HepG2 (cell line): ENCODE data around the gene SLC25A25. TPM values are rescaled to one million over a fixed set of nuclear protein-coding genes. Genes with fewer than 3 reads are reported as not detected.

Source experiments
- DMAP1 ChIP-seq: IDR thresholded peaks from 2 replicates; pipeline ENCODE4 v1.6.1; 2016
- ETV6 ChIP-seq: sonication (generic); formaldehyde crosslinking; conservative IDR thresholded peaks from 2 replicates; pipeline ENCODE4 v1.4.0; 2020; ENCODE audit warnings: missing genetic modification reagents
- GABPA ChIP-seq, 2 experiments: IDR thresholded peaks; 2 replicates each; pipeline ENCODE4 v1.6.1; 2011 to 2016; ENCODE audit warnings: low read depth in 2 of 2, low read length in 1 of 2, missing biosample characterization in 1 of 2, missing genetic modification characterization in 1 of 2
- JUND ChIP-seq: sonication (generic); formaldehyde crosslinking; IDR thresholded peaks from 2 replicates; pipeline ENCODE4 v1.8.0; 2022; ENCODE audit warnings: mild to moderate bottlenecking, missing genetic modification reagents
- MAFG ChIP-seq: sonication (generic); formaldehyde crosslinking; IDR thresholded peaks from 2 replicates; pipeline ENCODE4 v1.5.1; 2020; ENCODE audit warnings: mild to moderate bottlenecking, missing genetic modification reagents
- MAZ ChIP-seq, 2 experiments: sonication (generic) in 1 of 2; formaldehyde crosslinking in 1 of 2; IDR thresholded peaks; 2 replicates each; pipeline versions ENCODE4 v1.5.0 to v1.6.1; 2012 to 2020; ENCODE audit warnings: low read depth in 2 of 2, mild to moderate bottlenecking in 2 of 2, borderline replicate concordance in 1 of 2, improper control_type of control experiment in 1 of 2, low read length in 1 of 2, missing genetic modification reagents in 1 of 2, moderate library complexity in 1 of 2
- SOX13 ChIP-seq, 3 experiments: fragments of 450-650 bp in 1 of 3; sonication (generic) in 1 of 3; formaldehyde crosslinking in 1 of 3; IDR thresholded peaks in 2 of 3; conservative IDR thresholded peaks in 1 of 3; 2 replicates each; pipeline versions ENCODE4 v1.5.0 to v1.6.1; 2016 to 2020; ENCODE audit warnings: antibody characterized with exemption in 1 of 3, mild to moderate bottlenecking in 1 of 3, missing compliant biosample characterization in 1 of 3, missing genetic modification reagents in 1 of 3, moderate library complexity in 1 of 3
- SRY ChIP-seq: sonication (generic); formaldehyde crosslinking; IDR thresholded peaks from 2 replicates; pipeline ENCODE4 v1.8.0; 2022; ENCODE audit warnings: mild to moderate bottlenecking, missing genetic modification reagents
- TBX2 ChIP-seq: sonication (generic); formaldehyde crosslinking; IDR thresholded peaks from 2 replicates; pipeline ENCODE4 v1.5.0; 2020; ENCODE audit warnings: missing genetic modification reagents, mild to moderate bottlenecking, borderline replicate concordance
- ZMYM3 ChIP-seq: sonication (generic); formaldehyde crosslinking; IDR thresholded peaks from 2 replicates; pipeline ENCODE4 v1.5.1; 2020; ENCODE audit warnings: mild to moderate bottlenecking, missing genetic modification reagents
- ZNF383 ChIP-seq: sonication (generic); formaldehyde crosslinking; IDR thresholded peaks from 2 replicates; pipeline ENCODE4 v1.4.0; 2020; ENCODE audit warnings: missing genetic modification reagents, mild to moderate bottlenecking, borderline replicate concordance
- ZNF556 ChIP-seq: sonication (generic); formaldehyde crosslinking; IDR thresholded peaks from 2 replicates; pipeline ENCODE4 v1.4.0; 2020; ENCODE audit warnings: mild to moderate bottlenecking, missing genetic modification reagents, borderline replicate concordance
- ZNF720 ChIP-seq: sonication (generic); formaldehyde crosslinking; IDR thresholded peaks from 2 replicates; pipeline ENCODE4 v1.4.0; 2020; ENCODE audit warnings: missing genetic modification reagents
- ZNF777 ChIP-seq: sonication (generic); formaldehyde crosslinking; IDR thresholded peaks from 2 replicates; pipeline ENCODE4 v1.4.0; 2020; ENCODE audit warnings: missing genetic modification reagents
- ZNF83 ChIP-seq: sonication (generic); formaldehyde crosslinking; IDR thresholded peaks from 2 replicates; pipeline ENCODE4 v1.4.0; 2020; ENCODE audit warnings: missing genetic modification reagents, mild to moderate bottlenecking, borderline replicate concordance
- polyA plus RNA-seq, 8 experiments: library from polyadenylated mRNA; depleted of rRNA in 3 of 8; stranded (reverse) in 7 of 8; unstranded in 1 of 8; fragments of >200 nt; fragmentation: Illumina TruSeq in 4 of 8; extraction: Trizol in 4 of 8; gene quantifications; 2 replicates each; pipeline versions ENCODE4 v1.2.1 to v1.2.3, GENCODE V29; 2011 to 2016; ENCODE audit warnings: low read depth in 4 of 8, missing spikeins in 1 of 8, mixed read lengths in 1 of 8; ENCODE audit not compliant: insufficient read depth in 1 of 8
- total RNA-seq, 5 experiments: library from RNA; depleted of rRNA; stranded (reverse); fragments of >200 nt; fragmentation: Illumina TruSeq; extraction: Trizol; gene quantifications; 2 replicates each; pipeline ENCODE4 v1.2.3, GENCODE V29; 2016; ENCODE audit warnings: low read depth in 1 of 5
- TF ChIP-seq, protein P1 (sequence below): sonication (generic); formaldehyde crosslinking; IDR thresholded peaks from 2 replicates; pipeline ENCODE4 v1.4.0; 2020; ENCODE audit warnings: mild to moderate bottlenecking, missing genetic modification reagents
- TF ChIP-seq, protein P2 (sequence below): sonication (generic); formaldehyde crosslinking; IDR thresholded peaks from 2 replicates; pipeline ENCODE4 v1.9.0; 2022; ENCODE audit warnings: missing genetic modification reagents, mild to moderate bottlenecking, borderline replicate concordance
- TF ChIP-seq, protein P3 (sequence below): sonication (generic); formaldehyde crosslinking; IDR thresholded peaks from 2 replicates; pipeline ENCODE4 v1.8.1; 2023; ENCODE audit warnings: mild to moderate bottlenecking, missing genetic modification reagents

SLC25A25 gene
- total and polyA plus RNA-seq, 2 of the 13 experiments (the other 11 are each of a cell fraction or from before 2014, with no cell fraction given), result 10.5 to 24.8 TPM

DNA sequence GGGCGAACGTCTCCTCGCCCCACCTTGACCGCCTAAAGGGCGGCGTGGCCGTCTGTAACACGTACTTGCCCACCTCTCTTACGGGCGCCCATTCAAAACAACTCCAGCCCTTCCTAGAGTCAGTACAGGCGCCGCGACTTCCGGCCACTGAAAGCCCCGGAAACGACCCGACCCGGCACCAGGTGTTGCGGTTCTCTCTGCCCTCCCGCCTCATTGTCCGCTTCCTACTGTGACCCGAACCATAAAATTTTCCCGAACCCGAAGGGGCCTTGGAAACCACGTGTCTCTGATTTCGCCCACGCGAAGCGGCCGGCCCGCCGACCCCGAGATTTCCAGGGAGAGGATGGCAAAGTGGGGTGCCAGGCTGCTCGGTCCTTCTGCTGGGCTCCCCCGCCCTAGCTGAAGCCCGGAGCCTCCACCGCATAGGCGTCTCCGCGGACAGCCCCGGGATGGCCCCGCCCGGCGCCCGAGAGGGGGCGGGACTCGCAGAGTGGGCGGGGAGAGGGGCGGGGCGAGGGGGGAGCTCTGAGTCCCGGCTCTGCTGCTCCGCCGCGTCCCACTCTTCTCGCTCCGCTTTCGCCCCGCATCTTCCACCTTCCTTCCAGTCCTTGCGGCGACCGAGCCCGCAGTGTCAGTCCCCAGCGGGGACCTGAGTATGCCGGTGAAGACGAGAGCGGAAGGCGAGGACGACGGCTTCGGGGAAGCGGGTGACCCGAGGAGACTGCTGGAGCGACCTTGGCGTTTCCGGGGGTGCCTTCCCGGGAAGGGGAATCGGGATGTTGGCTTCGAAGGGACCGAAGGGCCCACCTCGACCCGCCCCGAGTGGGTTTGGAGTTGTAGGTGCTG, 60.2 kb downstream of the SLC25A25 start (continued):
- TF ChIP-seq SOX13 (IDR thresholded peaks at IDR 0.05) (no peak), SOX13 (CRISPR knock-in tag; conservative IDR thresholded peaks at IDR 0.05 in 1 of 2, IDR thresholded peaks at IDR 0.05 in 1 of 2) (0 out of 4 replicates have a peak, but pooled peaks of 1 of the 2 experiments have one; percentile 8), MAFG (CRISPR knock-in tag) (no peak), ZNF556 (no peak; the same call in 1 of the 2 replicates), ZMYM3 (peak; percentile 21; the same call in 1 of the 2 replicates), ZNF720 (CRISPR knock-in tag) (no peak), ZNF383 (CRISPR knock-in tag) (no peak), SRY (CRISPR knock-in tag) (peak; percentile 27; the same call in 1 of the 2 replicates), ZNF777 (0 out of 2 replicates have a peak, but pooled peaks have one; percentile 14), TBX2 (CRISPR knock-in tag) (peak; percentile 44; the same call in 1 of the 2 replicates), DMAP1 (CRISPR knock-in tag) (peak; percentile 75; the same call in 1 of the 2 replicates), ZNF83 (no peak), MAZ (IDR thresholded peaks at IDR 0.05; ENCODE audit: borderline replicate concordance, low read depth, low read length) (no peak), MAZ (CRISPR knock-in tag; IDR thresholded peaks at IDR 0.05; ENCODE audit: low read depth) (peak; percentile 46), GABPA (IDR thresholded peaks at IDR 0.05; ENCODE audit: low read depth, low read length) (peak; percentile 57), GABPA (CRISPR knock-in tag; IDR thresholded peaks at IDR 0.05; ENCODE audit: low read depth) (peak; percentile 83), ETV6 (CRISPR knock-in tag) (no peak), JUND (CRISPR knock-in tag) (no peak)
- TF ChIP-seq, protein P1, sequence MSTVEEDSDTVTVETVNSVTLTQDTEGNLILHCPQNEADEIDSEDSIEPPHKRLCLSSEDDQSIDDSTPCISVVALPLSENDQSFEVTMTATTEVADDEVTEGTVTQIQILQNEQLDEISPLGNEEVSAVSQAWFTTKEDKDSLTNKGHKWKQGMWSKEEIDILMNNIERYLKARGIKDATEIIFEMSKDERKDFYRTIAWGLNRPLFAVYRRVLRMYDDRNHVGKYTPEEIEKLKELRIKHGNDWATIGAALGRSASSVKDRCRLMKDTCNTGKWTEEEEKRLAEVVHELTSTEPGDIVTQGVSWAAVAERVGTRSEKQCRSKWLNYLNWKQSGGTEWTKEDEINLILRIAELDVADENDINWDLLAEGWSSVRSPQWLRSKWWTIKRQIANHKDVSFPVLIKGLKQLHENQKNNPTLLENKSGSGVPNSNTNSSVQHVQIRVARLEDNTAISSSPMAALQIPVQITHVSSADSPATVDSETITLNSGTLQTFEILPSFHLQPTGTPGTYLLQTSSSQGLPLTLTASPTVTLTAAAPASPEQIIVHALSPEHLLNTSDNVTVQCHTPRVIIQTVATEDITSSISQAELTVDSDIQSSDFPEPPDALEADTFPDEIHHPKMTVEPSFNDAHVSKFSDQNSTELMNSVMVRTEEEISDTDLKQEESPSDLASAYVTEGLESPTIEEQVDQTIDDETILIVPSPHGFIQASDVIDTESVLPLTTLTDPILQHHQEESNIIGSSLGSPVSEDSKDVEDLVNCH (CRISPR knock-in tag), result no peak
- TF ChIP-seq, protein P2, sequence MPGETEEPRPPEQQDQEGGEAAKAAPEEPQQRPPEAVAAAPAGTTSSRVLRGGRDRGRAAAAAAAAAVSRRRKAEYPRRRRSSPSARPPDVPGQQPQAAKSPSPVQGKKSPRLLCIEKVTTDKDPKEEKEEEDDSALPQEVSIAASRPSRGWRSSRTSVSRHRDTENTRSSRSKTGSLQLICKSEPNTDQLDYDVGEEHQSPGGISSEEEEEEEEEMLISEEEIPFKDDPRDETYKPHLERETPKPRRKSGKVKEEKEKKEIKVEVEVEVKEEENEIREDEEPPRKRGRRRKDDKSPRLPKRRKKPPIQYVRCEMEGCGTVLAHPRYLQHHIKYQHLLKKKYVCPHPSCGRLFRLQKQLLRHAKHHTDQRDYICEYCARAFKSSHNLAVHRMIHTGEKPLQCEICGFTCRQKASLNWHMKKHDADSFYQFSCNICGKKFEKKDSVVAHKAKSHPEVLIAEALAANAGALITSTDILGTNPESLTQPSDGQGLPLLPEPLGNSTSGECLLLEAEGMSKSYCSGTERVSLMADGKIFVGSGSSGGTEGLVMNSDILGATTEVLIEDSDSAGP (CRISPR knock-in tag), result peak; percentile 99
- TF ChIP-seq, protein P3, sequence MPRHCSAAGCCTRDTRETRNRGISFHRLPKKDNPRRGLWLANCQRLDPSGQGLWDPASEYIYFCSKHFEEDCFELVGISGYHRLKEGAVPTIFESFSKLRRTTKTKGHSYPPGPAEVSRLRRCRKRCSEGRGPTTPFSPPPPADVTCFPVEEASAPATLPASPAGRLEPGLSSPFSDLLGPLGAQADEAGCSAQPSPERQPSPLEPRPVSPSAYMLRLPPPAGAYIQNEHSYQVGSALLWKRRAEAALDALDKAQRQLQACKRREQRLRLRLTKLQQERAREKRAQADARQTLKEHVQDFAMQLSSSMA (CRISPR knock-in tag), result no peak; the same call in 1 of the 2 replicates
